ENCODE results near the gene SMAD3.
"Not testable (repeated sequence)": the region's sequence is repeated elsewhere in the genome, so short reads cannot be mapped to it uniquely, and the experiment has no call there.

SMAD3 gene

DNA sequence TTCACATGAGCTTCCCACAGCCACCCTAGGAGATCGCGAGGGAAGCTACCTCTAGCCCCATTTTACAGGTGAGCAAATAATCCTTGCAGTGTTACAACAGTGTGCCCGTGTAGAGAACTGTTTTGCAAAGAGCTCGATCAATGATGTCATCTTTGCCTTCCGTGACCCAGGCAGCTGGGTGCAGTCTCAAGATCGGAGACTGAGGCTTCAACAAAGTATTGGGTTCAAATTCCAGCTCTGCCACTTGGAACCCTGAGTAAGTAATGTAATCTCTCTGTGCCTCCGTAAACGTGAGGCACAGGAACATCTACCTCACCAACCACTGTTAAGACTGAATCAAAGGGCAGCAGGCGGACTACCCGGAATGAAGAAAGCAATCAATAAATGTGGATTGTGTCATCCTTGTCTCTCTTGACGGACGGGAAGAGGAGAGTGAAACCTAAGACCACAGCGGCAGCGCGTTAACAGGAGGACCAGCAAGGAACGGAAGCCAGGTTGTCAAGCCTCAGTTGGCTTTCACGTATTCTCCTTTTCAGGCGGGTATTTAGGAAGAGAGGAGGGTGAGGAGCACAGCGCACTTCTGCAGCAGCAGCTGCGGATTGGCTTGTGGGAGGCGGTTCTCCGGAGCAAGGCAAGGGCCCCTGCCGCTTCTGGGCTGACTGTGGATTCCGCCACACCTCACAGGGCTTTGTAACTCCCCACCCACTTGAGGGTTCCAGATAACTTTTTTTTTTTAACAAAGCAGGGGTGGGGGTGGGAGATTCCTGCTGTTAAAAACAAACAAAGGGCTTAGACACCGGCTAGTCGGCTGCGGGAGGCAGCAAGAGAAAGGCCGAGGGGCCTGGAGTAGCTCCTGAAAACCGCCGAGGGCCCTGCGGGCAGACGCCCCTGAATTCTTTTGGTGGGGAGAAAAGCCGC, 1.5 kb upstream of the SMAD3 start:
- DNase-seq (ENCODE audit: low read depth) = no peak

DNA sequence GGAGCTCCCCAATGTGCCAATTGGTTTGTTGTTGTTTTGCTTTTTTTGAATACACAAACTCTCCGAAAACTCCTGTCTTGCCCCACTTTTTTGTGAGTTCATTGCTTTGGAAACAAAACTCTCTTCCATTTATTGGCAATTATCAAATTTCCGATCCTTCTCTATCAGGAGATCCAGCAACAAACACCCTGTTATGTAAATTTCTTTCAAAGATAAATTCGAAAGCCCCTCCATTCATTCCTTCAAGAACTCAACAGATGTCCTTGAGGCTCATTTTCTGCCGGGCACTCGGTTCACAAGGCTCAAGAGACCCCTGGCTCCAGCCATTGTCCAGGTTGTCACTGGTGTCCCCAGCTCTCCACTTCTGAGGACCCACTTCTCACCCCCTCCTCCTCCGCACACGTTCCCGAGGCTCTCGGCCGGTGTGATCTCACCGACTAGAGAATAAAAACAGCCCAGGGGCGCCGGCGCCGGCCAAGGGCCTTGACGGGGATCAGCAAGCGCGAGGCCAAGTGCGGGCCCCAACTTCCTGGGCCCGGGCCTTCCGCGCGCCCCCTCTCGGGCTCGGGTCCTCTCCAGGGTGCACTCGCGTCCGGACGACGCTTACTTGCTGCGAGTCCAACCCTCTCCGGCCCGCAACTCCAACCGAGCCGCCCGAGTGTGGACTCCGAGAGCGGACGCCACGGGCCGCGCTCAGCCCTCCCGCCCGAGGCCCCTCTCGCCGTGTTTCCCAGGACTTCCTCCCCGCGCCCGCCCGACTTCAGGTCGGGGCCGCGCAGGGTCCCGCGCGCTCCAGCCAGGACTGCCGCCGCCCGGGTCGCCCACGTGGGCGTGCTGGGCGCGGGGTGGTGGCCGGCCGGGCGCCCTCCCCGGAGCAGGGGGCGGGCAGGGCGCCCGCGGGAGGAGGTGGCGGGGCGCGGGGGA, 533 bp upstream of the SMAD3 start:
- DNase-seq (ENCODE audit: low read depth) = no peak

DNA sequence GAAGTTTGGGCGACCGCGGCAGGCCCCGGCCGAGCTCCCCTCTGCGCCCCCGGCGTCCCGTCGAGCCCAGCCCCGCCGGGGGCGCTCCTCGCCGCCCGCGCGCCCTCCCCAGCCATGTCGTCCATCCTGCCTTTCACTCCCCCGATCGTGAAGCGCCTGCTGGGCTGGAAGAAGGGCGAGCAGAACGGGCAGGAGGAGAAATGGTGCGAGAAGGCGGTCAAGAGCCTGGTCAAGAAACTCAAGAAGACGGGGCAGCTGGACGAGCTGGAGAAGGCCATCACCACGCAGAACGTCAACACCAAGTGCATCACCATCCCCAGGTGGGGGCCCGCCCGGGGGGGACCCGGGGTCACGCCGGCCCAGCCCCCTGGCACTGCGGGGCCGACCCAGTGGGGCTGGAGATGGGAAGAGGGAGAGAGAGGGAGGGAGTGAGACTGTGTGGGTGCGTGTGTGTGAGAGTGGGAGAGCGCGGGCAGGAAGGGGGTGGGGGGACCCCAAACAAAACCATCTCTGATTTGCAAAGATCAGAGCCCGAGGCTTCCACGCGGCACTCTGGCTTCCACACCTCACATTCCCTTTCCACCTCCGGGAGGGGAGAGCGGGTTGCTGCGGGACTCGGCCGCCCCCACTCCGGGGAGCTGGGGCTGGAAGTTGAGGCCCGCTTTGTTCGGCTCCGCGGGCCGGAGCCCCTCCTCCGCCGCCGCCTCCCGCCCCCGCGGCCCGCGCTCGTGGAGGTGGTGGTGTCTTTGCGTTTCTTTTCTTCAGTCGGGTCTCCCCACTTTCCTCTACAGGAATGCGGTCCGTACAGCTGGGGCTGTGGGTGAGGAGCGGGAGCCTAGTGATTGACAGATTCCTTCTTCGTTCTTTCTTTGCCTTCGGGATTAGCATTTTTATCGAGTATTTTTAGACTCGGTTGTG, 898 bp downstream of the SMAD3 start:
- DNase-seq (ENCODE audit: low read depth) = no peak

DNA sequence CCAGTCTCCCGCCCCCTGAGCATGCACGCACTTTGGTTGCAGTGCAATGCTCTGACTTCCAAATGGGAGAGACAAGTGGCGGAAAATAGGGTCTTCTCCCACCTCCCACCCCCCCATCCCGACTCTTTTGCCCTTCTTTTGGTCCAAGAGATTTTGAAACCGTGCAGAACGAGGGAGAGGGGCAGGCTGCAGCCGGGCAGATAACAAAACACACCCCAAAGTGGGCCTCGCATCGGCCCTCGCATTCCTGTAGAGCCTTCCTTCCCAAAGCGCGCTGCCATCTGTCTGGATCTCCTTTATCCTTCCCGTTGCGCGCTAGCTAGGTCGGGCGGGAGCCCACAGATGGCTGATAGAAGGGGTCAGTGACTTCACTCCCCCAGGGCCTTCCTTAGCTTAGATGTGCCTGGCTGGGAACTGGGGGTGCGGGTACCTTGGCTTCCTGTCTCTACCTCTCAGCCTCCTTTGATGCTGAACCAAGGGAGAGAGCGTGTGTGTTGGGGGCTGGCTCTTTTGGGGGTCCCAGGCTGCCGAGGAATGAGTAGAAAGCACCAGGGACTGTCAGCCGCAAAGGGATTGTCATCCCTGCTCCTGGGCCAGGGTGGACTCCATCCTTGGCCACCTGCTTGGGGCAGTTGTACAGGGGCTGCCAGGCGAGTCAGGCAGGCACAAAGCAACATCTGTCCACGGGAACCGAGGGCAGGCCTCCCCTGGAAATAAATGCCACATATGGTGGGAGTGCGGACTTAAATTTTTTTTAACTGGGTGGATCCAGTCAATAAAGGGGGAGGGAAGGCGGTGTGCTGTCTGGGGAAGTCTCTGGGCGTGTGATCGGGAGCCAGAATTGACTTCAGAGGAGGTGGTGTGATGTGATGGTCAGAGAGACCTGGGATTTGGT, 1.8 kb downstream of the SMAD3 start:
- no peak for DNase-seq (ENCODE audit: low read depth)

DNA sequence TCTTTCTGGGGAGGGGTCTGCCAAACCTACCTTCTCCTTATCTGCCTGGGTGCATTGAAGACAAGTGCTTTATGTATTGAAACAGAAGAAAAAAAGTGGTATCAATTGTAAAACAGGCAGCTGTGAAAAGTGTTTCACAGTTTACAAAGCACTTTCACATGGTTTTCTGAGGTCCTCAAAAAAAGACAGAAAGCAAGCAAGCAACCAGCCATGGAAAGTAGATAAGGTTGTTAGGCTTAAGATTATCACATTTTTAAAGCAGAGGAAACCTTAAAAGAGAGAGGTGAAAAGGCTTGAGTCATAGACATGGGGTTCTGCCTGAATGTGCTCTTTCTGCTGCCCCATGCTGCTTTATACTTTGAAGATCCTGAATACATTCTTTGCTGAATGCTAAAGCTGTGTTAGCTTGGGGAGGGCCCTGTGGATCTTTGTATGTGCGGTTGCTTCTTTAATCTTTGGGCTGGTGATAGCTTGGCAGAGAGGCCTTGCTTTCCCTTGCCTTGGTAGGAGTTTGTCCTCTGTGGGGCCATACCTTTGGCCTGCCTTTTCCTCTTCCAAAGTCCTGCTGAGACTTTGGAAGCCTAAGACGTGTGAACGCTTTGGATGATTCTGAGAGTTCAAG, 2.6 kb downstream of the SMAD3 start:
- DNase-seq (ENCODE audit: low read depth) = no peak

DNA sequence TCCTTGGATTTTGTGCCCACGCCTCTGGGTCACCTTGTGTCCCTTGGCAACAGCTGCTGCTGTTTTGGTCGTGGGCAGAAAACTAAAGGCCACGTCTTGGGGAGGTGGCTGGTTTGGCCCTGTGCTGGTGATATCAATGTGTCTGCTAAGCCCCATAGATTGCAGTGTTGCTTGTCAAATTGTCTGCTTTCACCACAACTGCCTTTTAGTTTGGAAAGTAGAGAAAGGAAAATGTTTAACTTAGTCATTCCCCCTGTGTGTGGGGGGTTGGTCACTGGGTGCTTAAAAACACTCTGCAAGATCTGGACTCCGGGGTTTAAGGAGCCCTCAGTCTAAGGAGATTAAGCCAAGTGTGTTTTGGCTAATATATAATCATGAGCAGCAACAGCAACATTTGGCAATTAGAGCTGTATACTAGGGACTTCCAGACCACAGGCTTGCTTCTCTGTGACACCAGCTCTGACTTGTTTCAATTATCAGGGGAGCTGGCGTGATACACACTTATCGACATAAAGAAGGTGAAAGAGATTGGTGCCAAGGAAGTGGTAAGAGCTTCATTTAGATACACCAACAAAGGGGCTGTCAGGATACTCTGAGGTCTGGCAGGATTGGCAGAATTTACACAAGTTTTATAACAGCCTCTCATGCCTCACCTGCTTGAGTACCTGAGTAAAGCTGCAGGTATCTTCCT, 3.5 kb downstream of the SMAD3 start:
- DNase-seq (ENCODE audit: low read depth) = no peak

DNA sequence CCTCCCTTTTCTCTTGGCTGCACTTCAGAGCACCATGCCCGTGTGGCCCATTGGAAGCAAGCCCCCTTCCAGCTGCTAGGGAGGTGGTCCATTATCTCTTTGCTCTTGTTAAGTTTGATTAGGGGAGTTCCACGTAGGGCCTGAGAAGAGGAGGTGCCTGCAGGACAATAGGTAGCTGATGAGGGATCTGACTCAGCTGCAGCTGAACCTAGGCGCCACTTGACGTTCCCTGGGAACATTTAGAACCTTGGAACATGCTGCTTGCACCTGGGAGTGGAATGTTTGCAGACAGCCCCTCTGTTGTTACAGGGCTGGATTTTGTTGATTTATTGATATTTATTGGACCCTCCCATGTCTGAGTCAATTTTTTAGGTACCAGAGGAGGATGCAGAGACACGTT, 4.7 kb downstream of the SMAD3 start:
- DNase-seq (ENCODE audit: low read depth) = no peak

DNA sequence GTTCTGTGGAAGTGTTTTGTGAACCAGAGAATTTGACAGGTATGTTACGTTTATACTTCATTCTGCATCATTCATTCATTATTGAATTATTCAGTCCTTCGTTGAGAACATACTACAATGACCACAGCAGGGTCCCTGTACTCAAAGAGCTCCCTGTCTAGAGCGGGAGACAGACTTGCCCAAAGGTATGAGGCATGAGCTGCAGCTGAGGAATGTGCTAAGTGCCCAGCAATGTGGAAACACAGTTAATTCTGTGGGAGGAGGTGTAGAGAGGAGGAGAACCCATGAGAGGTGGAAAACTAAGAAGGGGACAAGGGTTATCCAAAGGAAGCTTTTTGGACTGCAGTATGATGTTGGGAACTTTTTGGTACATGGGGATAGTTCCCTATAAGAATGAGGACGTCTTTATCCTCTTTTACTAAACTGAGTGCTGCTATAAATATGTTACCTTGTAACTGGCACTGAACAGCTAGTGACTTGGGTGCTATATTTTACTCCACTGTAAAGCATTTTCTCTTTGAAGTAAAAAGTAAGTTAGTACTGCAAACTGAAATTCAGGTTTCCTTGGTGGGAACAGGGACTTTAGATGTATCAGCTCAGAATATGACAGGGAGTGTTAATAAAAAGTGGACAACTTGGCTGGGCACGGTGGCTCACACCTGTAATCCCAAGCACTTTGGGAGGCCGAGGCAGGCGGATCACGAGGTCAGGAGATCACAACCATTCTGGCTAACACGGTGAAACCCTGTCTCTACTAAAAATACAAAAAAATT, 5.7 kb downstream of the SMAD3 start:
- no peak for DNase-seq (ENCODE audit: low read depth)

DNA sequence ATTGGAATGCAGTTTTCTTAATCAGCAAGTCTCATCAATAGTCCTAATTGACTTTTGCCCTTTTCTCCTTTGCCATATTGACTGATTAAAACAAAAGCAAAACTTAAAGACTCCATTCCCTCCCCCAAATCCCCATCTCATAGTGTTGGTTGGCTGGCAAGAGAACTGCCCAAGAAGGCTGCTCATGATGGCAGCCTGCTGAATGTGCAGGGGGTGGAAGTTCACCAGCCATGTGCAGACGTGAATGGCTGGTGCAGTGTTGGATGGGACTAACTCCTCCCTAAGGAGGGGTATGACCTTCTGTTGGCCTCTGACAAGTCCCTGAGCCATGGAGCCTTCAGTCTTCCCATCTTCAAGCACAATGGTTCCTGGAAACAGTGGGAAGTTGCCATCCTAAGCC, 7.0 kb downstream of the SMAD3 start:
- DNase-seq (ENCODE audit: low read depth) = no peak

DNA sequence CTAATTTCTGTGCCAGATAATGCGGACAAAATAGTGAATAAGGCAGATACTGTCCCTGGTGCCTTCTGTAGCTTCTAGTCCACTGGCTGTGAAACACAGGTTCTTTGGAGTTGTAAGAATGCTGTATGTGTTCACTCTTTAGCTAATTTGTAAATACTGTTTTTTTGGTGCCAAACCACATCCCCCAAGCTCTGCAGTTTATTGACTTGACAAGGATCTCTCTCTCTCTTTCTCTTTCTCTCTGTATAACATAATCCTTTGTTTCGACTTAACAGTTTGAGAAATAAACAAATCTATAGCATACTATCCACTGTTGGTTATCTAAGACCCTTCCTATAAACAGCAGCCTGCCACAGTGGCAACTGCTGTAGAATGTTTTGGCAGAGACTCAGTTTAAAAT, 7.6 kb downstream of the SMAD3 start:
- no peak for DNase-seq (ENCODE audit: low read depth)

DNA sequence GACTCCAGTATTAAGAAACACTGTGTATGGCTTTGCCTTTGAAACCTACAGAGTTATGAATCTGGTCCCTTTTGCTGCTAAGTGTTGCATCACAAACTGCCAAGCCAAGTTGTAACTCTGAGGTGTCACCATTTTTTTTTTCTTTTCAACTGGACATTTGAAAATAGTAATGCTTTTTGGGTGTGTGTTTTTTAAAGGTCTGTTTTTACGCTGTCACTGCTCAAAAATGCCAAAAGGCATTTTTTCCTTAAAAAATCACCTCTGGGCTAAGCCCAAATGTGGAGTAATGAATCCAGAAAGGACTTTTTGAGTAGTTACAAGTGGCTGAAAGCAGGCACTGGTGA, 9.5 kb downstream of the SMAD3 start:
- DNase-seq (ENCODE audit: low read depth) = no peak

DNA sequence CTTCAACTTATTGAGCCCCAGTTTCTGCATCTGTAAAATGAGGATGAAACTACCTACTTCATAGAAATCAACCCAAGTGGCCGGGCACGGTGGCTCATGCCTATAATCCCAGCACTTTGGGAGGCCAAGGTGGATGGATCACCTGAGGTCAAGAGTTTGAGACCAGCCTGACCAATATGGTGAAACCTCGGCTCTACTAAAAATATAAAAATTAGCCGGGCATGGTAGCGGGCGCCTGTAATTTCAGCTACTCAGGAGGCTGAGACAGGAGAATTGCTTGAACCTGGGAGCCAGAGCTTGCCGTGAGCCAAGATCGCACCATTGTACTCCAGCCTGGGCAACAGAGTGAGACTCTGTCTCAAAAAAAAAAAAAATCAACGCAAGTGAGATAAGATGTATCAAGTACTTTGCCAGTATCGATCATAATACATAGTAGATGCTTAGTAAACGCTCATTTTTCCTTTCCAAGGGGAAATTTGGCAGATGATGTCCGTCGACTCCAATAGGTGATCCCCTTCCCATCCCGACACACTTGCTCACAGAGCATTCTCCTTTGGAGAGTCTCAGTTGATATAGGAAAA, 10.2 kb downstream of the SMAD3 start:
- DNase-seq (ENCODE audit: low read depth) = not testable (repeated sequence)

DNA sequence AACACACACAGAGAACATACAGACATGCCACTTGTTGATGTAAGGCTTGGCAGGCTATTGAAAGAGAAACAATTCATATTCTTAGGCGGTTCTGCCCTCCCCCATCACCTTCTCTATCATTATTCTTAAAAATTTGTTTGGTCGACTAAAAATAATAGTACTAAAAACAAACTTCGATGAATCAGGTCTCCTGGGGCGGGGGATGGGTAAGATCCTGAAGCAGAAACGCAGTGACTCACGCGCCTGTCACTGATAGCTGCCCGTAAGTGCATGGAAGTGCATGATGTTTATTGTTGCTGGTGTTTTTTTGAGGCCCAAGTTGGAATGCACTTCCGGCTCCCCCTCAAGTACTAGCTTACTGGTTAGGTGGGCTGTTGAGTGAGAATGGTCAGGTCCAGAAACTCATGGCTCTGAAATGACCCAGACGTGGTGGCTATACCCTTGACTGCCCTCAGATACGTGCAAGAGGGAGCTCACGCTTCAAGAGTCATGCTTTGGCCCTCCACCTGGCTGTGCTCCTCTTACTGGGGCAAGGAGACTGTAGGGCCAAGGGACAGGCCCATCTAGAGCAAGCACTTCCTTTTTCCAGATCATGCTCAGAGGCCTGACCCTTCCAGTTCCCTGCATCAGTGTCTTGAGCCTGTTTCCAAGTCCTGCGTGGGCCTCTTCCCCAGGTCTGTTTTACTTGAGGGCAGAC, 10.9 kb downstream of the SMAD3 start:
- DNase-seq (ENCODE audit: low read depth) = no peak

DNA sequence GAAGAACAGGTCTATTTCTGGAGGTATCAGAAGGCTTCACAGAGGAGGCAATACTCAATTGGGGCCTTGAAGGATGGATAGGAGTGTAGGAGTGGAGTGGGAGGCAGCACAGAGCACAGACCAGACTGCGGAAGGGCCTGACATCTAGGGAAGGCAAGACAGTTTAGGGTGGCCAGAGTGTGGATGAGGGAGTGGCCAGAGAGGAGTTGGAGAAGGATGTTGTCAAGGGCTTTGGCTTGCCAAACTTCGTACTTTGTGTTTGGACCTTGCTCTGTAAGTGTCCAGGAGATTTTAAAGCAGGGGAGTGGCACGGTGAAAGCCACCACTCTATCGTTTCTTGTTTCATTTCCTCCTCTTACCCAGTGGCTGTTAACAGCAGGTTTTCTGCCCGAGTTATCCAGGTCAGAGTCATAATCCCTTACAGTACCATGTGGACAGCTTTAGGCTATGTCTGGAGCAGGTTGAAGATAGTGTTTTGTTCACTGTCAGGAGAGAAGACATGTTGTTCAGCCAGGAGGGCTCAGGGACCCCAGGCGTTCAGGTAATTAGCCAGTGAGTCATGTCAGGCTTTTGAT, 12.3 kb downstream of the SMAD3 start:
- DNase-seq (ENCODE audit: low read depth) = no peak

DNA sequence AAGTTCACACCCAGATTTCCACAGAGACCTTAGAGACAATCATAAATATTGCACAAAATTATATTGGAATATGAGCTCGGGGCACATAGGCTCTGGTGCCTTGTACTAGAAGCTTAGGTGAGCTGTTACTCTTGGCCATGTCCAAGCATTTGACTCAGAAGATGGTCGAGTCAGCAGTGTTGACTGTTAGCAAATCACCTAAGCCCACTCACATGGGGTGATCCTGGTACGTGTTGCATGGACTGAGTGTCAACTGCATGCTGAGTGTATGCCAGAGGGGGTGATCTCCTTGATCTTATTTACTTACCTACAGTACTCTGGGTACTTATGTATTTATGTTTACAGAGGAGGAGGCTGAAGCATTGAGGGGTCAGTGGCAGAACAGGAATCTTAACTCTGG, 14.0 kb downstream of the SMAD3 start:
- no peak for DNase-seq (ENCODE audit: low read depth)

DNA sequence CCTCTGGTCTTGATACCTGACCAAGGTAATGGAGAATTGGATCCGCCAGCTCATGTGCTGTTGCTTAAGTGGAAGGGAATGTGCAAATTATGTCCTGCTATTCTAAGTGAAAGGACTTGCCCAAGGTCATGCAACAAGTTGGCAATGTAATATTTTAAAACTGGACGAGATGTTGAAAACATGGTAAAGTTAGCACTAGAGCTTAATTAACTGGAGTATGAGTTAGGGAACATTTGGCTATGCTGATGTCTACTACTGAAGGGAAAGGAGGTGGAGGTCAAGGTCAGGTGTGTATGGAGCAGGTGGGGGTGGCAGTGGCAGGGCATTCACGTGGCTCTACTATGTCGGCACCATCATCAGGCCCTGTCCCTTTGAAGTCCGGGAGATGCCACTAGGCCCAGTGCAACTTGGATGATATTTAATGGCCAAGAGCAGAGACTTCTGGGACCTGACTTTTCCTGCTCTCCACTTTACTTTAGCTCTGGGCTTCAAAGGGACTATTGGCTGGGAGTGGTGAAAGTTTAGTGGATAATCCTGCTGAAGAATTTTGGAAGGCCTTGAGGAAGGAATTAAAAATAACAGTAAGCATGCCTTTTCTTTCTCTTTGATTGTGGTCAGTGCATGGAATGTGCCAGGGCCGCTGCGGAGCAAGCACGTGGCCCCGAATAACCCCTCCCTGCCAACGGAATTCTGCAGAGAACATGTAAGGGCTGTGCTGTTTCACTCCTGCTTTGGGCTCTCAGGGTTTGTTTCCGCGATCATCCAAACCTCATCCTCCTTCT, 14.9 kb downstream of the SMAD3 start:
- DNase-seq (ENCODE audit: low read depth) = no peak

DNA sequence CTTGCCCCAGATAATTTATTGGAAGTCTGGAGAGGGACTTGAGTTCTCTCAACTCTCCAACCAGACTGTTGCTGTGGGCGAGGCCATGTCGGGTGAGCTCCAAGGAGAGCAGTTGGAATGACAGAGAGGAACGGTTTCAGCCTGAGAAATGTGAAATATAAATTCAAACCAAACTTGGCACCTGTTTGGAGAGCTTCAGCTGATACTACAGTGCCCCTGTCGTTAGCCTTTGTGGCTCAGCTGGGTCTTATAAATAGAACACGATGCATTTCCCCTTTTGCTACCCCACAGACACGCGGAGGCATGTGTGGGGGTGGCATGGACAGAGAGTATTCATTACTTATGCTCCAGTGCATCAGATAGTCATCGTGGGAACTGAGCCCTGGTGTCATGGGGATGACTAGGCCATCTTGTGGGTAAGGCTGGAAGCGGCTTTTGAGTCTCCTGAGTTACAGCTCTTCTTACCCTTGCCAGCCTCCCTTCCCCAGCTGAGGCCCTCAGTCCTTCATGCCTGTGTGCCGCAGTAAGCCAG, 15.6 kb downstream of the SMAD3 start:
- no peak for DNase-seq (ENCODE audit: low read depth)

All from activated T-cell treated with anti-CD3 and anti-CD28 coated beads for 24 hours (primary cell).